Uterus (tissue), 4 donors: Measurements from ENCODE around the gene MAZ. TPM values are rescaled to one million over a fixed set of nuclear protein-coding genes. Genes with fewer than 3 reads are reported as not detected.

ENCODE experiments used
- DNase-seq, 2 donors: peaks; one replicate each; pipeline ENCODE4 v3.0.0-alpha.2; 2019 to 2020
- H3K27ac ChIP-seq, 2 donors: fragments of 200-600 bp; sonication (generic); 1 replicate in 1 of 2; 2 replicates in 1 of 2; pipeline ENCODE4 v1.5.1; 2016 to 2018
- H3K27me3 ChIP-seq, 2 donors: fragments of 200-600 bp; sonication (generic); one replicate each; pipeline ENCODE4 v1.5.1; 2018 to 2019; ENCODE audit warnings: control low read depth in 1 of 2
- H3K36me3 ChIP-seq, 2 donors: fragments of 200-600 bp; sonication (generic); one replicate each; pipeline ENCODE4 v1.5.1; 2019; ENCODE audit warnings: control low read depth in 1 of 2
- H3K4me1 ChIP-seq, 2 donors: fragments of 200-600 bp; sonication (generic); one replicate each; pipeline ENCODE4 v1.5.1; 2018 to 2019; ENCODE audit warnings: control low read depth in 1 of 2
- H3K4me3 ChIP-seq, 2 donors: fragments of 200-600 bp; sonication (generic); 1 replicate in 1 of 2; 2 replicates in 1 of 2; pipeline ENCODE4 v1.5.1; 2018 to 2019; ENCODE audit warnings: mild to moderate bottlenecking in 1 of 2
- H3K9me3 ChIP-seq, 2 donors: fragments of 200-600 bp; sonication (generic); one replicate each; pipeline ENCODE4 v1.5.1; 2019; ENCODE audit warnings: control low read depth in 1 of 2
- POLR2A ChIP-seq, 2 donors: fragments of 450-650 bp; IDR thresholded peaks; one replicate each; pipeline ENCODE4 v1.6.1; 2016; ENCODE audit warnings: antibody characterized with exemption in 2 of 2, mild to moderate bottlenecking in 1 of 2, moderate library complexity in 1 of 2
- intact Hi-C: fragments of 100-400 bp; cut with DNase I; formaldehyde crosslinking; loops from one replicate; pipeline ENCODE4 v1.15.1; 2023; ENCODE audit warnings: low total_unique reads
- total RNA-seq, 4 donors: library from RNA; depleted of rRNA in 3 of 4; stranded (reverse); fragments of >200 nt in 3 of 4; gene quantifications; one replicate each; pipeline versions ENCODE4 v1.1.0 to v1.2.4, GENCODE V29; 2014 to 2023
- TF ChIP-seq, protein P1 (sequence below), 4 experiments: fragments of 200-600 bp in 2 of 4; fragments of 450-650 bp in 2 of 4; sonication (generic) in 2 of 4; IDR thresholded peaks; one replicate each; pipeline ENCODE4 v1.5.1; 2016 to 2019; ENCODE audit warnings: antibody characterized with exemption in 4 of 4, mild to moderate bottlenecking in 2 of 4, moderate library complexity in 1 of 4
- donor health status: DM: yes; HTN: yes; CAD: no.

MAZ gene
- total RNA-seq, 4 donors from 2014 or later = 32.8 to 200 (median 67.5) TPM

GRCh38 chr16:29834079-29834478 is 27.8 kb downstream of the MAZ start:
- Histone ChIP-seq H3K27me3 (no peaks in the 10 kb centered on the region), H3K9me3 (no peaks in the 10 kb centered on the region), H3K4me3 (no peak overlapping the region), H3K36me3 (no peaks in the 10 kb centered on the region), H3K4me1 (no peaks in the 10 kb centered on the region), H3K27ac (no peak overlapping the region)
- no peak for DNase-seq
- TF ChIP-seq, protein P1, sequence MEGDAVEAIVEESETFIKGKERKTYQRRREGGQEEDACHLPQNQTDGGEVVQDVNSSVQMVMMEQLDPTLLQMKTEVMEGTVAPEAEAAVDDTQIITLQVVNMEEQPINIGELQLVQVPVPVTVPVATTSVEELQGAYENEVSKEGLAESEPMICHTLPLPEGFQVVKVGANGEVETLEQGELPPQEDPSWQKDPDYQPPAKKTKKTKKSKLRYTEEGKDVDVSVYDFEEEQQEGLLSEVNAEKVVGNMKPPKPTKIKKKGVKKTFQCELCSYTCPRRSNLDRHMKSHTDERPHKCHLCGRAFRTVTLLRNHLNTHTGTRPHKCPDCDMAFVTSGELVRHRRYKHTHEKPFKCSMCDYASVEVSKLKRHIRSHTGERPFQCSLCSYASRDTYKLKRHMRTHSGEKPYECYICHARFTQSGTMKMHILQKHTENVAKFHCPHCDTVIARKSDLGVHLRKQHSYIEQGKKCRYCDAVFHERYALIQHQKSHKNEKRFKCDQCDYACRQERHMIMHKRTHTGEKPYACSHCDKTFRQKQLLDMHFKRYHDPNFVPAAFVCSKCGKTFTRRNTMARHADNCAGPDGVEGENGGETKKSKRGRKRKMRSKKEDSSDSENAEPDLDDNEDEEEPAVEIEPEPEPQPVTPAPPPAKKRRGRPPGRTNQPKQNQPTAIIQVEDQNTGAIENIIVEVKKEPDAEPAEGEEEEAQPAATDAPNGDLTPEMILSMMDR (IDR thresholded peaks at IDR 0.05) = no peak
- TF ChIP-seq POLR2A (IDR thresholded peaks at IDR 0.05) = no peak
- intact Hi-C loops = no loop called here

DNA sequence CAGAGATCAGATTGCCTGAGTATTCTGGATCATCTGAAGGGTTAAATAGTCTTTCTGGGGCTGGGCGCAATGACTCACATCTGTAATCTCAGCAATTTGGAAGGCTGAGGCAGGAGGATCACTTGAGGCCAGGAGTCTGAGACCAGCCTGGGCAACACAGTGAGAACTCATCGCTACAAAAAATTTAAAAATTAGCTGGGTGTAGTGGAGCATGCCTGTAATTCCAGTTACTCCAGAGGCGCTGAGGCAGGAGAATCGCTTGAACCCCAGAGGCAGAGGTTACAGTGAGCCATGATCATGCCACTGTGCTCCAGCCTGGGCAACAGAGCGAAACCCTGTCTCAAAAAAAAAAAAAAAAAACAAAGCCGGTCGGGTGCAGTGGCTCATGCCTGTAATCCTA is 29.6 kb downstream of the MAZ start:
- no peak for TF ChIP-seq POLR2A (IDR thresholded peaks at IDR 0.05)
- TF ChIP-seq, protein P1 (IDR thresholded peaks at IDR 0.05) = no peak
- intact Hi-C loops = no loop called here
- Histone ChIP-seq H3K4me1 (no peaks in the 10 kb centered on the region), H3K4me3 (no peak overlapping the region), H3K36me3 (no peaks in the 10 kb centered on the region), H3K27me3 (no peaks in the 10 kb centered on the region), H3K9me3 (no peaks in the 10 kb centered on the region), H3K27ac (no peak overlapping the region)
- no peak for DNase-seq

DNA sequence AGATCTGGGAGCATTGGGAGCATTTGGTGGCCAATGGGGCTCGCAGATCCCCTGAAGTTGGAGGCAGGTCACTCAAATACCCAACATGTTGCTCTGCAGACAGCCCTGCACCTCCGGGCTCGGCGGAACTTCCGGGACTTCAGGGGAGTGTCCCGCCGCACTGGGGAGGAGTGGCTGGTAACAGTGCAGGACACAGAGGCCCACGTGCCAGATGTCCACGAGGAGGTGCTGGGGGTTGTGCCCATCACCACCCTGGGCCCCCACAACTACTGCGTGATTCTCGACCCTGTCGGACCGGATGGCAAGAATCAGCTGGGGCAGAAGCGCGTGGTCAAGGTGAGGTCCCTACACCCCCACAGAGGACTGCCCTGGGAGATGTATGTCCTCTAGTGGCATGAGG is 30.3 kb downstream of the MAZ start:
- intact Hi-C loops = no loop called here
- H3K9me3 ChIP-seq = no peaks in the 10 kb centered on the region
- no peaks in the 10 kb centered on the region for H3K4me1 ChIP-seq
- no peak for DNase-seq
- H3K4me3 ChIP-seq = no peak overlapping the region
- H3K27me3 ChIP-seq = no peaks in the 10 kb centered on the region
- no peak for TF ChIP-seq POLR2A (IDR thresholded peaks at IDR 0.05)
- TF ChIP-seq, protein P1 (IDR thresholded peaks at IDR 0.05) = no peak
- no peak overlapping the region for H3K27ac ChIP-seq
- no peaks in the 10 kb centered on the region for H3K36me3 ChIP-seq

DNA sequence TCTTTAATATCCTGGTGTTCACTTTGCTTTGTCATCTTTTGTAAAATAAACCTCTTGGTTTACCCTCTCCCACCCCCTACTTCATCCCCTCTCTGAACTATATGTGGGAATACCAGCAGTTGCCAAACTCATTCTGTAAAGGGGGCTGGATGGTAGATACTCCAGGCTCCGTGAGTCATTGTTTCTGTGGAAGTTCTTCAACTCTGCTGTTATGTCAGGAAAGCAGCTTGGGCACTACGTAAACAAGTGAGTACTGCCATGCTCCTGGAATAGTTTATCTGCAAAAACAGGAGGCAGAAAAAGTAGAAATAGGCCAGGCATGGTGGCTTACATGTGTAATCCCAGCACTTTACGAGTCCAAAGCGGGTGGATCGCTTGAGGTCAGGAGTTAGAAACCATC is 31.5 kb downstream of the MAZ start:
- Histone ChIP-seq H3K9me3 (no peaks in the 10 kb centered on the region), H3K36me3 (no peaks in the 10 kb centered on the region), H3K27me3 (no peaks in the 10 kb centered on the region), H3K4me3 (no peak overlapping the region), H3K27ac (no peak overlapping the region), H3K4me1 (no peaks in the 10 kb centered on the region)
- no peak for DNase-seq
- TF ChIP-seq, protein P1 (IDR thresholded peaks at IDR 0.05) = no peak
- no peak for TF ChIP-seq POLR2A (IDR thresholded peaks at IDR 0.05)
- intact Hi-C loops = no loop called here

DNA sequence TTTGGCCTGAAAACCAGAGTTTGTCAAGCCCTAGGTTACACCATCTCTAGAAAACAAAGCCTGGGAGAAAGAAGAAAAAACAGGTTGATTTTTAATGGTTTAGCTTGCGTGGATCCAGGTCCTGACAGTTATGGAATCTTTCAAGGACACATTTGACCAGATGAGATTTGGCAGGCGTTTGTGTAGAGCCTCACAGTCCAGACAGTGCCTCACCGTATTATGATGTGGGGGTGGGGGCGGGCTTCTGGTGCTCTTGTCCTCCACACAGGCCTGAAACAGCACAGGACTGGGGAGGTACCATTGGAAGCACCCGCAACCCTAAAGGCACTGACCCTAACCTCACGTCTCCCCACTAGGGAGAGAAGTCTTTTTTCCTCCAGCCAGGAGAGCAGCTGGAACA is 33.5 kb downstream of the MAZ start:
- Histone ChIP-seq H3K9me3 (no peaks in the 10 kb centered on the region), H3K4me1 (no peaks in the 10 kb centered on the region), H3K36me3 (no peaks in the 10 kb centered on the region), H3K4me3 (no peak overlapping the region), H3K27ac (no peak overlapping the region), H3K27me3 (no peaks in the 10 kb centered on the region)
- no peak for TF ChIP-seq POLR2A (IDR thresholded peaks at IDR 0.05)
- TF ChIP-seq, protein P1 (IDR thresholded peaks at IDR 0.05) = no peak
- DNase-seq = no peak
- intact Hi-C loops = no loop called here
